Left cardiac atrium (tissue), 4 donors: ENCODE results near the gene PLCZ1. TPM values are rescaled to one million over a fixed set of nuclear protein-coding genes. Genes with fewer than 3 reads are reported as not detected.
"Not testable (repeated sequence)": the region's sequence is repeated elsewhere in the genome, so short reads cannot be mapped to it uniquely, and the experiment has no call there.

Experiments
- ATAC-seq, 2 donors: fragments of 200-7000 bp; cut with Tn5 transposase; one replicate each; pipeline ENCODE4 v1.9.1; 2020; ENCODE audit warnings: mild to moderate bottlenecking in 2 of 2, moderate library complexity in 2 of 2
- DNase-seq: peaks from one replicate; pipeline ENCODE4 v3.0.0-alpha.2; 2020
- intact Hi-C, 2 donors: fragments of 100-400 bp; cut with DNase I; formaldehyde crosslinking; loops; one replicate each; pipeline versions ENCODE4 v1.14.1 to v1.15.1; 2022 to 2023
- total RNA-seq, 2 donors: library from RNA; stranded (reverse); fragmentation: NEBNext Ultra II Directional; extraction: Animal tissue kit (Norgen Biotek cat#: 25700); gene quantifications; one replicate each; pipeline ENCODE4 v1.2.1, GENCODE V29; 2021
- donor health status: DM: no; HTN: yes; CAD: no.
- donor health status: DM: no; HTN: yes; CAD: no; lungs with severe emphysema.
- donor health status: DM: yes; HTN: yes; CAD: no.
- donor health status: Dilated cardiomyopathy.

The PLCZ1 gene
- total RNA-seq, 2 donors from 2014 or later, result 0.59 TPM; not detected in 1

- DNase-seq (no peak), ATAC-seq (no peak)
- intact Hi-C loops, result no loop called here
Observed at GRCh38 chr12:18716236-18716635, 21.6 kb downstream of the PLCZ1 start.

GRCh38 chr12:18706798-18707197 is 31.0 kb downstream of the PLCZ1 start:
- DNase-seq, result peak; percentile 22

GRCh38 chr12:18703911-18704310 is 33.9 kb downstream of the PLCZ1 start:
- DNase-seq (no peak), ATAC-seq (no peak)
- intact Hi-C loops, result loop anchor here in 1 of 2 donors (5.0 kb wide), 1 partner anchor 43 kb away; no protein-coding TSS in a partner anchor

More at GRCh38 chr12:18706798-18707197, 31.0 kb downstream of the PLCZ1 start:
- intact Hi-C loops, result no loop called here
- peak in 1 of 2 donors; percentile 59 for ATAC-seq

GRCh38 chr12:18703321-18703720 is 34.5 kb downstream of the PLCZ1 start:
- ATAC-seq (no peak), DNase-seq (no peak)
- intact Hi-C loops, result loop anchor here in 1 of 2 donors (5.0 kb wide), 1 partner anchor 44 kb away; no protein-coding TSS in a partner anchor

- peak; percentile 97 to 98 for ATAC-seq
- intact Hi-C loops, result loop anchor here in 1 of 2 donors (5.0 kb wide), 1 partner anchor 47 kb away; no protein-coding TSS in a partner anchor
- DNase-seq, result peak; percentile 28
Observed at GRCh38 chr12:18700271-18700670, 37.5 kb downstream of the PLCZ1 start.

- ATAC-seq (peak in 1 of 2 donors; percentile 39), DNase-seq (no peak)
- intact Hi-C loops, result no loop called here
Observed at GRCh38 chr12:18696971-18697602, 40.7 kb downstream of the PLCZ1 start.

GRCh38 chr12:18693986-18694385 is 43.8 kb downstream of the PLCZ1 start:
- DNase-seq, intact Hi-C loops, ATAC-seq: not testable (repeated sequence)

- intact Hi-C loops, result no loop called here
- DNase-seq (no peak), ATAC-seq (peak; percentile 86 to 100)
Observed at GRCh38 chr12:18690653-18691052, 47.2 kb downstream of the PLCZ1 start.

- DNase-seq (no peak), ATAC-seq (no peak)
- intact Hi-C loops, result no loop called here
Observed at GRCh38 chr12:18689771-18690170, 48.0 kb downstream of the PLCZ1 start.

GRCh38 chr12:18684430-18684829 is 53.4 kb downstream of the PLCZ1 start:
- intact Hi-C loops, result no loop called here
- no peak for ATAC-seq
- DNase-seq, result no peak

- ATAC-seq (peak in 1 of 2 donors; percentile 64), DNase-seq (no peak)
- intact Hi-C loops, result no loop called here
Observed at GRCh38 chr12:18683327-18684013, 54.3 kb downstream of the PLCZ1 start.

GRCh38 chr12:18681818-18682217 is 56.0 kb downstream of the PLCZ1 start:
- intact Hi-C loops, result no loop called here

GRCh38 chr12:18676996-18677588 is 60.7 kb downstream of the PLCZ1 start:
- intact Hi-C loops, result no loop called here
- ATAC-seq, result no peak
- DNase-seq, result no peak

More at GRCh38 chr12:18681818-18682217, 56.0 kb downstream of the PLCZ1 start:
- ATAC-seq (no peak), DNase-seq (no peak)

GRCh38 chr12:18676141-18676540 is 61.7 kb downstream of the PLCZ1 start:
- ATAC-seq (no peak), DNase-seq (no peak)
- intact Hi-C loops, result no loop called here

- no peak for ATAC-seq
- intact Hi-C loops, result no loop called here
- no peak for DNase-seq
Observed at GRCh38 chr12:18658829-18659228, 79.0 kb downstream of the PLCZ1 start.

GRCh38 chr12:18658179-18658578 is 79.6 kb downstream of the PLCZ1 start:
- ATAC-seq (no peak), DNase-seq (no peak)
- intact Hi-C loops, result no loop called here

GRCh38 chr12:18655351-18655750 is 82.5 kb downstream of the PLCZ1 start:
- no peak for ATAC-seq

GRCh38 chr12:18653465-18653864 is 84.3 kb downstream of the PLCZ1 start:
- no peak for ATAC-seq
- intact Hi-C loops, result no loop called here

More at GRCh38 chr12:18655351-18655750, 82.5 kb downstream of the PLCZ1 start:
- intact Hi-C loops, result no loop called here
- DNase-seq, result no peak

GRCh38 chr12:18652596-18652995 is 85.2 kb downstream of the PLCZ1 start:
- ATAC-seq, result no peak
- no peak for DNase-seq
- intact Hi-C loops, result no loop called here

More at GRCh38 chr12:18653465-18653864, 84.3 kb downstream of the PLCZ1 start:
- no peak for DNase-seq

- ATAC-seq (no peak), DNase-seq (no peak)
- intact Hi-C loops, result no loop called here
Observed at GRCh38 chr12:18651525-18651924, 86.3 kb downstream of the PLCZ1 start.
